Thymus (tissue), 11 donors: ENCODE data around the gene CCL4. TPM values are rescaled to one million over a fixed set of nuclear protein-coding genes. Genes with fewer than 3 reads are reported as not detected.
"Not testable (repeated sequence)": the region's sequence is repeated elsewhere in the genome, so short reads cannot be mapped to it uniquely, and the experiment has no call there.

Experiments used
- DNase-seq, 9 donors: peaks; one replicate each; pipeline ENCODE4 v3.0.0-alpha.2; 2013; ENCODE audit warnings: low spot score in 9 of 9, low read depth in 6 of 9, missing footprints in 1 of 9
- H3K27ac ChIP-seq, 2 donors: one replicate each; pipeline ENCODE4 v1.5.1; 2013; ENCODE audit warnings: control low read depth in 1 of 2, low read depth in 1 of 2, low read length in 1 of 2, mild to moderate bottlenecking in 1 of 2, moderate library complexity in 1 of 2
- H3K27me3 ChIP-seq, 2 donors: one replicate each; pipeline ENCODE4 v1.5.1; 2013; ENCODE audit warnings: low read length in 1 of 2; ENCODE audit not compliant: control insufficient read depth in 2 of 2, insufficient read depth in 1 of 2
- H3K36me3 ChIP-seq, 2 donors: one replicate each; pipeline ENCODE4 v1.5.1; 2013; ENCODE audit warnings: low read length in 1 of 2, mild to moderate bottlenecking in 1 of 2, moderate library complexity in 1 of 2; ENCODE audit not compliant: control insufficient read depth in 2 of 2, insufficient read depth in 2 of 2
- H3K4me1 ChIP-seq, 2 donors: one replicate each; pipeline ENCODE4 v1.5.1; 2013; ENCODE audit warnings: low read length in 2 of 2; ENCODE audit not compliant: control insufficient read depth in 2 of 2, insufficient read depth in 2 of 2
- H3K4me3 ChIP-seq, 2 donors: one replicate each; pipeline ENCODE4 v1.5.1; 2013; ENCODE audit warnings: low read length in 2 of 2, control low read depth in 1 of 2, mild to moderate bottlenecking in 1 of 2
- H3K9me3 ChIP-seq, 2 donors: one replicate each; pipeline ENCODE4 v1.5.1; 2013; ENCODE audit warnings: low read length in 1 of 2, mild to moderate bottlenecking in 1 of 2; ENCODE audit not compliant: control insufficient read depth in 2 of 2, insufficient read depth in 1 of 2
- WGBS: extraction: QIAGEN DNeasy Blood & Tissue Kit; methylation state at CpG from one replicate; pipeline ENCODE4 v1.1.7; 2013; 5-methylcytosine and 5-hydroxymethylcytosine counted together
- polyA plus RNA-seq: library from polyadenylated mRNA; stranded (reverse); fragments of 200-250 nt; gene quantifications from one replicate; pipeline ENCODE4 v1.2.3, GENCODE V29; 2013
- total RNA-seq: library from RNA; stranded (reverse); fragments of 120-200 nt; gene quantifications from one replicate; pipeline ENCODE4 v1.2.4, GENCODE V29; 2013
- donor health status: healthy.

Gene CCL4
- total and polyA plus RNA-seq, 2 donors: 7.3 to 15.4 TPM

DNA sequence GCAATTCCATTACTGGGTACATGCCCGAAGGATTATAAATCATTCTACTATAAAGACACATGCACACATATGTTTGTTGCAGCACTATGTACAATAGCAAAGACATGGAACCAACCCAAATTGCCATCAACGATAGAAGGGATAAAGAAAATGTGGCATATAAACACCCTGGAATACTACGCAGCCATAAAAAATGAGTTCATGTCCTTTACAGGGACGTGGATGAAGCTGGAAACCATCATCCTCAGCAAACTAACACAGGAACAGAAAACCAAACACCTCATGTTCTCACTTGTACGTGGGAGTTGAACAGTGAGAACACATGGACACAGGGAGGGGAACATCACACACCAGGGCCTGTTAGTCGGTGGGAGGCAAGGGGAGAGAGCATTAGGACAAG, 17.5 kb downstream of the CCL4 start:
- not testable (repeated sequence) for H3K36me3 ChIP-seq, H3K4me3 ChIP-seq, DNase-seq, H3K27me3 ChIP-seq, H3K4me1 ChIP-seq, H3K27ac ChIP-seq
- H3K9me3 ChIP-seq: peaks cover 5 to 15% of the 10 kb centered on the region in 2 donors
- WGBS: 76% methylated on average over 6 of the region's 6 CpGs

DNA sequence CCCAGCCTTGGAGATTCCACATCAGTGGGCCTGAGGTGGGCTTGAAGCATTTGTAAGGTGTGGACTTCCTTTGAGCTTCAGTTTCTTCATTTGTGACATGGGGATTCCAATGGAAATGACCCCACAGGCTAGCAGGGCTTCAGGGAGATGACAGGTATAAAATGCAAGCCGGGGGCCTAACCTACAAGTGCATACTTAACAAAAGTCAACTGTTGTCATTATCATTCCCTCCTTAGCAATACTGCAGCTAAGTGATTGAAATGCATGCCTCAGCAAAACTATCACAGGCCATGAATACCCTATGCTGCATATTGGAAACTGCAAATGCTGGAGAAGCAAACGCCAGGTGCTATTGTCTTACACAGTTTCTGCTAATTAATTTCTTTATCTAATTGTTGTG, 19.8 kb downstream of the CCL4 start:
- peaks cover 0 to 3% of the 10 kb centered on the region in 2 donors for H3K27me3 ChIP-seq
- 94% methylated on average over 2 of the region's 2 CpGs for WGBS
- H3K4me1 ChIP-seq: no peaks in the 10 kb centered on the region
- peaks cover 6 to 17% of the 10 kb centered on the region in 2 donors for H3K9me3 ChIP-seq
- no peak overlapping the region for H3K4me3 ChIP-seq
- H3K27ac ChIP-seq: no peak overlapping the region
- no peak for DNase-seq
- no peaks in the 10 kb centered on the region for H3K36me3 ChIP-seq

DNA sequence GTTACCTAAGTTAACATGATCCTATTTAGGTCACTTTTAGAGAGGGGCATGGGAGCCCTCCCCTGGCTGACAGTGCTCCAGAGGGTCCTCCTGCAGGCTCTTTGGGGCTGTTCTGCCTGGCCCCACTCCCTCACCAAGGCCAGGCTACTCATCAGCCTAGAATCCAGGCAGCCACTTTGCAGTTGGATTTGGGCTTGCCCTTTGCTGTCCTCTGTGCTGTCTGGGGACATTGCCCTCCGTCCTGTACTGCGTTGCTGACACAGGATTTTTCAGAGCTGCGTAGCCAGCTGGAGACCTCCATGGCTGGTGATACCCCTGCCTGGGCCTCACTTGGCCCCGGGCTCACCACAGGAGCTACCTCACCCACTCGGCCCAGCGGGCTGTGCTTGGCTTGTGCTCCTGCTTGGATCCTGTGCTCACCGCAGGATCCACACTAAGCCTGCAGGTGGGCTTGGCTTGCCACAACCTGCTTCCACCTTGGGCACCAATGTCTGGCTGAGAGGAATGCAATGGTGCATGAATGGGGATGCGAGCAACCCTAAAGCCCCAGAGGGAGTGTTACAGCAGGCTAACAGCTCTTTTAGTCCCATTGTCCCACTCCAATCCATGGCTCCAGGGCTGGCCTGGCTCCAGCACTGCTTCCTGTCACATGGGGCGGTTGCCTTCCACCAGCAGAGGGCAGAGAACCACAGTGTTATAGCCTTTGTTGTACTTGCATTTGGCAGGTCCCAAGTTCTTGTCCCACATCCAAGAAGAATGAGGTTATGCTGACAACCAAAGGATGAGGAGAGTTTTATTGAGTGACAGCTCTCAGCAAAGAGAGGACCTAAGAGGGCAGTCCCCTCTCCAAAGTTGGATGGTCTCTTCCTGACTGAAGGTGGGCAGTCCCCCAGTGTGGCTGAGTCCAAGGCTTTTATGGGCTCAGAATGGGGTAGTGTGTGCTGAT, 21.5 kb downstream of the CCL4 start:
- Histone ChIP-seq H3K4me3 (no peak overlapping the region), H3K27me3 (peaks cover 0 to 3% of the 10 kb centered on the region in 2 donors), H3K9me3 (peaks cover 6 to 17% of the 10 kb centered on the region in 2 donors), H3K4me1 (no peaks in the 10 kb centered on the region), H3K27ac (no peak overlapping the region), H3K36me3 (no peaks in the 10 kb centered on the region)
- WGBS: 88% methylated on average over 9 of the region's 9 CpGs
- no peak for DNase-seq

GRCh38 chr17:36127199-36127893, 23.7 kb downstream of the CCL4 start:
- DNase-seq: no peak

DNA sequence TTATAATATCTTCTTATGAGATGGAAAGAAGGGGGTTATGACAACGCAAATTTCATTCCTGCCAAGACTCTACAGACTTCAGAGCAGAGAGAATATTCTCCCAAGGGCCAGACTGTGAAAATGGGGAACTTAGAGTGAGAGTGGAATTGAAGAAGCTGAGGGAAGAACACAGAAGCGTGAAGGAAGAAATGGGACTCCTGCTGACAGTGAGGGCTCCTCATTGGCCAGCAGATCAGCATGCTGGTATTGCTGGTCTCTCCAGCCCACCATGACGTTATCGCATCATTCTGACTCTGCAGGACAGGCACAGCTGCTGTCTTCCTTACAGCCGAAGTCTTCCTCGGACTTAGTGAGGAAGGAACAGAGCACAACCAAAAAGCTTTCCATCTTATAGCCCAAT, 24.3 kb downstream of the CCL4 start:
- peaks cover 0 to 3% of the 10 kb centered on the region in 2 donors for H3K27me3 ChIP-seq
- no peak overlapping the region for H3K27ac ChIP-seq
- H3K36me3 ChIP-seq: no peaks in the 10 kb centered on the region
- no peaks in the 10 kb centered on the region for H3K4me1 ChIP-seq
- 92% methylated on average over 6 of the region's 6 CpGs for WGBS
- peaks cover 6 to 17% of the 10 kb centered on the region in 2 donors for H3K9me3 ChIP-seq
- H3K4me3 ChIP-seq: no peak overlapping the region
- no peak for DNase-seq

More at GRCh38 chr17:36127199-36127893, 23.7 kb downstream of the CCL4 start:
- WGBS: 83% methylated on average over 7 of the region's 7 CpGs
- Histone ChIP-seq H3K4me3 (no peak overlapping the region), H3K4me1 (no peaks in the 10 kb centered on the region), H3K36me3 (no peaks in the 10 kb centered on the region), H3K27me3 (peaks cover 0 to 3% of the 10 kb centered on the region in 2 donors), H3K9me3 (peaks cover 6 to 17% of the 10 kb centered on the region in 2 donors), H3K27ac (no peak overlapping the region)

DNA sequence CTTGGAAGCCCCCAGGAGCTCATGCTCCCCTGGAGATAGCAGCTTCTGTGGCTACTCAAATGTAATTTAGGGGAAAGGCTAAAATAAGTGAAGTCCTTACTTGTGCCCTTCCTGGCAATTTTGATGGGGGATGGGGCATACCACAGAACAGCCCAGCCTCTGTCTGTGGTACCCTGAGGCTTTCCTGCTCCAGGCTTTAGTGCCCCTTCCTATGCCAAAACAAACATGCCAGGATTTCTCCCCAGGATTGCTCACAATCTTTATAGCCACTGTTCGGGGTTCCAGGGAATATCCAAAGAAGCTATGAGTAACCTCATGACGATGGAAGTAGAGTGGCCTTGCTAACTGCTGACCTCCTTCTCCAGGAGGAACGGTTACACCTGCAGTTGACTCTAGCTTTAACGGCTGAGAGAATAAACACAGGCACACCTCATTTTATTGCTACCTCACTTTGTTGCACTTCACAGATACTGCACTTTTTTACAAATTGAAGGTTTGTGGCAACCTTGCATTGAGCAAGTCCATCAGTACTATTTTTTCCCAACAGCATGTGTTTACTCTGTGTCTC, 24.9 kb downstream of the CCL4 start:
- Histone ChIP-seq H3K4me1 (no peaks in the 10 kb centered on the region), H3K27ac (no peak overlapping the region), H3K4me3 (no peak overlapping the region)

GRCh38 chr17:36129616-36130015, 26.0 kb downstream of the CCL4 start:
- Histone ChIP-seq H3K4me1 (no peaks in the 10 kb centered on the region), H3K27me3 (peaks cover 3% of the 10 kb centered on the region in 2 donors), H3K27ac (no peak overlapping the region), H3K36me3 (no peaks in the 10 kb centered on the region), H3K9me3 (peaks cover 6 to 17% of the 10 kb centered on the region in 2 donors), H3K4me3 (no peak overlapping the region)
- no peak for DNase-seq
- 91% methylated on average over 1 of the region's 1 CpG for WGBS

More for the DNA sequence above, 24.9 kb downstream of the CCL4 start:
- H3K27me3 ChIP-seq: peaks cover 3% of the 10 kb centered on the region in 2 donors
- DNase-seq: no peak
- 92% methylated on average over 4 of the region's 4 CpGs for WGBS
- H3K36me3 ChIP-seq: no peaks in the 10 kb centered on the region
- H3K9me3 ChIP-seq: peaks cover 6 to 17% of the 10 kb centered on the region in 2 donors

DNA sequence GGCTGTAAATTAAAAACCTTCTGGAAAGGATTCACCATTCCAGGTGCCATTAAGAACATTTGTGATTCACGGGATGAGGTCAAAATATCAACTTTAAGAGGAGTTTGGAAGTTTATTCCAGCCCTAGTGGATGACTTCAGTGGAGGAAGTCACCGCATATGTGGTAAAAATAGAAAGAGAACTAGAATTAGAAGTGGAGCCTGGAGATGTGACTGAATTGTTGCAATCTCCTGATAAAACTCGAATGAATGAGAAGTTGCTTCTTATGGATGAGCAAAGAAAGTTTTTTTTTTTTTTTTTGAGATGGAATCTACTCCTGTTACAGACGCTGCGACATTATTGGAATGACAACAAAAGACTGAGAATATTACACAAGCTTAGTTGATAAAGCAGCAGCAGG, 26.7 kb downstream of the CCL4 start:
- no peak overlapping the region for H3K27ac ChIP-seq
- H3K4me1 ChIP-seq: no peaks in the 10 kb centered on the region
- WGBS: 71% methylated on average over 5 of the region's 5 CpGs
- H3K9me3 ChIP-seq: peaks cover 3 to 10% of the 10 kb centered on the region in 2 donors
- no peaks in the 10 kb centered on the region for H3K36me3 ChIP-seq
- peaks cover 0 to 3% of the 10 kb centered on the region in 2 donors for H3K27me3 ChIP-seq
- DNase-seq: no peak
- H3K4me3 ChIP-seq: no peak overlapping the region

GRCh38 chr17:36131421-36131820, 27.8 kb downstream of the CCL4 start:
- 35% methylated on average over 2 of the region's 2 CpGs for WGBS
- Histone ChIP-seq H3K27me3 (peaks cover 0 to 3% of the 10 kb centered on the region in 2 donors), H3K27ac (no peak overlapping the region), H3K4me1 (no peaks in the 10 kb centered on the region), H3K36me3 (no peaks in the 10 kb centered on the region), H3K9me3 (peaks cover 0 to 1% of the 10 kb centered on the region in 2 donors), H3K4me3 (no peak overlapping the region)
- DNase-seq: no peak
